Endothelial cell of umbilical vein (primary cell): ENCODE measurements around the gene COASY. TPM values are rescaled to one million over a fixed set of nuclear protein-coding genes. Genes with fewer than 3 reads are reported as not detected.

ENCODE experiments used
- Bru-seq: library from RNA; stranded (reverse); fragments of 400-500 nt; gene quantifications from one replicate; lab custom pipeline; 2021; lab: Mats Ljungman, UMichigan
- BruChase-seq, 2 experiments: library from RNA; stranded (reverse); fragments of 400-500 nt; gene quantifications; one replicate each; lab custom pipeline; 2021; lab: Mats Ljungman, UMichigan
- BruUV-seq: library from RNA; stranded (reverse); fragments of 400-500 nt; replicated peaks from 2 replicates; lab custom pipeline; 2021; lab: Mats Ljungman, UMichigan
- CTCF ChIA-PET: fragments of 300-600, 350-600 bp; sonication (Branson Sonifier 250); formaldehyde crosslinking; loops from one replicate; lab custom pipeline; 2021; ENCODE audit warnings: antibody characterized with exemption, inconsistent platforms; lab: Charles Lee
- POLR2A ChIA-PET: fragments of 300-600, 350-600 bp; sonication (Branson Sonifier 250); formaldehyde crosslinking; loops from one replicate; lab custom pipeline; 2021; ENCODE audit warnings: antibody characterized with exemption, inconsistent platforms; lab: Charles Lee
- DNase-seq: peaks from one replicate; pipeline ENCODE4 v3.0.0-alpha.2; 2011; ENCODE audit warnings: low read depth, low spot score
- FAIRE-seq: peaks from 2 replicates; lab custom pipeline; 2011; peaks lifted over from hg19 to GRCh38; lab: Jason Lieb, UNC
- H2AFZ ChIP-seq: 2 replicates; pipeline ENCODE4 v1.6.0; 2012; ENCODE audit warnings: low read depth, low read length, control low read depth, inconsistent platforms
- H3K27ac ChIP-seq: 2 replicates; pipeline ENCODE4 v1.5.1; 2011; ENCODE audit warnings: low read depth, mild to moderate bottlenecking, control low read depth, low read length, moderate library complexity; ENCODE audit not compliant: insufficient read depth
- H3K27me3 ChIP-seq, 2 experiments: 2 replicates each; pipeline versions ENCODE4 v1.6.0 to v1.6.1; 2011; ENCODE audit warnings: low read length in 2 of 2, mixed read lengths in 1 of 2; ENCODE audit not compliant: control insufficient read depth in 2 of 2, insufficient read depth in 2 of 2
- H3K36me3 ChIP-seq, 2 experiments: 2 replicates in 1 of 2; 3 replicates in 1 of 2; pipeline ENCODE4 v1.5.1; 2011; ENCODE audit warnings: low read length in 2 of 2, mild to moderate bottlenecking in 1 of 2, moderate library complexity in 1 of 2; ENCODE audit not compliant: control insufficient read depth in 2 of 2, insufficient read depth in 2 of 2; ENCODE audit errors: extremely low read depth in 1 of 2
- H3K4me1 ChIP-seq: 3 replicates; pipeline ENCODE4 v1.5.1; 2011; ENCODE audit warnings: mild to moderate bottlenecking, low read length; ENCODE audit not compliant: control insufficient read depth, insufficient read depth; ENCODE audit errors: extremely low read depth
- H3K4me2 ChIP-seq: 2 replicates; pipeline ENCODE4 v1.6.1; 2011; ENCODE audit warnings: low read length, control low read depth, mixed read lengths; ENCODE audit not compliant: insufficient read depth
- H3K4me3 ChIP-seq, 3 experiments: fragments of 200-600 bp in 1 of 3; sonication (generic), shearing (Covaris generic) in 1 of 3; replicated peaks in 1 of 3; 2 replicates each; pipeline ENCODE4 v1.5.1; 2011 to 2016; ENCODE audit warnings: control low read depth in 3 of 3, low read length in 3 of 3, mild to moderate bottlenecking in 2 of 3, inconsistent platforms in 1 of 3, low read depth in 1 of 3, moderate library complexity in 1 of 3; ENCODE audit not compliant: insufficient read depth in 1 of 3
- H3K79me2 ChIP-seq: 2 replicates; pipeline ENCODE4 v1.6.0; 2012; ENCODE audit warnings: low read length, inconsistent platforms; ENCODE audit not compliant: control insufficient read depth, insufficient read depth
- H3K9ac ChIP-seq: replicated peaks from 2 replicates; pipeline ENCODE3; 2011; ENCODE audit warnings: low read length, control low read depth; ENCODE audit not compliant: insufficient read depth; ENCODE audit errors: extremely low read depth
- H3K9me1 ChIP-seq: replicated peaks from 3 replicates; pipeline ENCODE4 v1.6.0; 2011; ENCODE audit warnings: mild to moderate bottlenecking, low read length; ENCODE audit not compliant: control insufficient read depth, insufficient read depth; ENCODE audit errors: extremely low read depth
- H3K9me3 ChIP-seq: replicated peaks from 2 replicates; pipeline ENCODE4 v1.5.1; 2012; ENCODE audit warnings: low read length, inconsistent platforms; ENCODE audit not compliant: control insufficient read depth, insufficient read depth
- H4K20me1 ChIP-seq: replicated peaks from 2 replicates; pipeline ENCODE3; 2011; ENCODE audit warnings: mild to moderate bottlenecking, low read length; ENCODE audit not compliant: control insufficient read depth, insufficient read depth; ENCODE audit errors: extremely low read depth
- CTCF ChIP-seq, 2 donors: IDR thresholded peaks; 1 replicate in 1 of 2; 2 replicates in 1 of 2; pipeline ENCODE4 v1.5.1; 2011; ENCODE audit warnings: low read length in 2 of 2, mild to moderate bottlenecking in 2 of 2, moderate library complexity in 2 of 2, control low read depth in 1 of 2, inconsistent platforms in 1 of 2, low read depth in 1 of 2; ENCODE audit not compliant: insufficient read depth in 1 of 2; ENCODE audit errors: extremely low read depth in 1 of 2
- EZH2 ChIP-seq: IDR thresholded peaks from 2 replicates; pipeline ENCODE4 v1.6.1; 2012; ENCODE audit warnings: borderline replicate concordance, low read depth, mild to moderate bottlenecking, moderate library complexity, low read length, inconsistent platforms; ENCODE audit not compliant: severe bottlenecking
- FOS ChIP-seq: IDR thresholded peaks from 2 replicates; pipeline ENCODE4 v1.6.1; 2011; ENCODE audit warnings: mild to moderate bottlenecking, low read length, moderate library complexity, borderline replicate concordance; ENCODE audit not compliant: insufficient read depth
- GATA2 ChIP-seq: IDR thresholded peaks from 2 replicates; pipeline ENCODE4 v1.7.0; 2011; ENCODE audit warnings: low read depth, mild to moderate bottlenecking, moderate library complexity, mixed read lengths, low read length; ENCODE audit not compliant: insufficient read length, insufficient read depth
- MAX ChIP-seq: IDR thresholded peaks from 2 replicates; pipeline ENCODE4 v1.6.1; 2011; ENCODE audit not compliant: insufficient read depth, insufficient read length
- MYC ChIP-seq: IDR thresholded peaks from one replicate; pipeline ENCODE4 v1.6.1; 2011; ENCODE audit warnings: mild to moderate bottlenecking, low read depth, low read length
- POLR2A ChIP-seq: IDR thresholded peaks from 2 replicates; pipeline ENCODE4 v1.6.1; 2012; ENCODE audit warnings: low read depth, mild to moderate bottlenecking, control low read depth, low read length
- POLR2AphosphoS5 ChIP-seq: IDR thresholded peaks from 2 replicates; pipeline ENCODE4 v1.6.1; 2012; ENCODE audit warnings: low read depth, mild to moderate bottlenecking, control low read depth, low read length, moderate library complexity; ENCODE audit not compliant: insufficient read depth
- dilution Hi-C: fragments of 300-500 bp; cut with MboI; formaldehyde crosslinking; loops from one replicate; pipeline ENCODE4 v1.15.0; 2019; ENCODE audit warnings: low sequenced_read_pairs; ENCODE audit not compliant: extremely low pct_ligation_motif_present
- intact Hi-C: fragments of 100-400 bp; cut with micrococcal nuclease; formaldehyde crosslinking; loops from one replicate; pipeline ENCODE4 v1.10.0; 2022
- long read RNA-seq: library from polyadenylated mRNA; stranded (forward); transcript quantifications from one replicate; pipeline ENCODE4 v2.0.0, GENCODE V29; 2021
- polyA minus RNA-seq, 3 experiments: library from RNA; depleted of rRNA, polyadenylated mRNA; stranded (reverse); fragments of >200 nt; gene quantifications; 1 replicate in 1 of 3; 2 replicates in 2 of 3; pipeline ENCODE4 v1.2.3, GENCODE V29; 2011
- polyA plus RNA-seq, 4 experiments: library from polyadenylated mRNA; depleted of rRNA in 3 of 4; stranded (reverse) in 3 of 4; unstranded in 1 of 4; fragments of >200 nt; gene quantifications; 2 replicates each; pipeline versions ENCODE4 v1.2.1 to v1.2.3, GENCODE V29; 2011 to 2012; ENCODE audit warnings: missing spikeins in 1 of 4
- total RNA-seq: library from RNA; stranded (reverse); gene quantifications from 2 replicates; pipeline ENCODE4 v1.2.3, GENCODE V29; 2021

COASY gene
- total RNA-seq (69.2 and 77.7 TPM in 2 replicates), polyA plus RNA-seq (39.6 and 52.6 TPM in 2 replicates), polyA minus RNA-seq (26.1 and 32.6 TPM in 2 replicates), Bru-seq, nascent RNA (percentile 66 among the genes with signal in this experiment), BruChase-seq, experiment 1, labeled RNA remaining after a 6-hour chase (percentile 96 among the genes with signal in this experiment), BruChase-seq, experiment 2, labeled RNA remaining after a 2-hour chase (percentile 90 among the genes with signal in this experiment)
- polyA plus RNA-seq (2011; cell fraction: cytosol; rRNA removed) = 36.3 and 42.7 TPM in 2 replicates
- polyA plus RNA-seq (2011; cell fraction: nucleus; rRNA removed) = 78.2 and 90.7 TPM in 2 replicates
- polyA plus RNA-seq (2012) = 63.2 and 68.4 TPM in 2 replicates
- polyA minus RNA-seq (2011; cell fraction: cytosol; rRNA and poly(A)+ RNA removed) = 56.5 TPM
- polyA minus RNA-seq (2011; cell fraction: nucleus; rRNA and poly(A)+ RNA removed) = 21.0 and 25.9 TPM in 2 replicates
- long read RNA-seq, transcript COASY-202 (10 exons, 2,071 nt) = minor isoform, 13 of 162 reads
- long read RNA-seq, transcript COASY-201 (9 exons, 2,458 nt) = major isoform, 100 of 162 reads
- long read RNA-seq, partial matches to known transcripts = 17 of 162 reads
- long read RNA-seq, other reads (novel, unspliced or antisense) = 29 of 162 reads

GRCh38 chr17:42561897-42562387 is at the start of gene COASY:
COASY (plus strand) TSS chr17:42562148; CDS start chr17:42562623, 475 bp downstream.
- Histone ChIP-seq H3K9me1 (no peaks in the 10 kb centered on the region), H3K9ac (peak within 1 kb of the TSS; percentile 90), H3K4me2 (peak within 1 kb of the TSS; percentile 75), H2AFZ (peak within 1 kb of the TSS; percentile 77), H3K27ac (peak within 1 kb of the TSS; percentile 72), H3K4me1 (peaks cover 24% of the 10 kb centered on the region), H3K9me3 (no peaks in the 10 kb centered on the region), H3K36me3 (peaks cover 4 to 21% of the 10 kb centered on the region in 2 experiments), H3K27me3 (no peaks in the 10 kb centered on the region), H4K20me1 (no peaks in the 10 kb centered on the region), H3K4me3 (peak within 1 kb of the TSS; percentile 79 to 88 (median 88)), H3K79me2 (peaks cover 19% of the 10 kb centered on the region)
- TF ChIP-seq FOS (no peak), GATA2 (no peak), MAX (peak; percentile 41), POLR2AphosphoS5 (peak; percentile 81), POLR2A (peak; percentile 83), EZH2 (no peak), MYC (no peak), CTCF (IDR thresholded peaks at IDR 0.05; ENCODE audit: extremely low read depth in 1 of 2, insufficient read depth in 1 of 2, low read depth in 1 of 2, low read length in 2 of 2) (no peak)
- dilution Hi-C loops = no loop called here
- ChIA-PET POLR2A (no interaction called here), CTCF (no interaction called here)
- no TSS peak for BruUV-seq
- peak; percentile 97 for DNase-seq
- intact Hi-C loops = no loop called here
- peak; percentile 99 for FAIRE-seq
